ENCODE results near the gene MIA.
"Not testable (repeated sequence)": the region's sequence is repeated elsewhere in the genome, so short reads cannot be mapped to it uniquely, and the experiment has no call there.

GRCh38 chr19:40784146-40784545, 8.8 kb downstream of the MIA start:
- TF ChIP-seq CTCF (IDR thresholded peaks at IDR 0.05; ENCODE audit: control extremely low read depth in 1 of 3, insufficient read depth in 1 of 3, low read depth in 1 of 3, low read length in 3 of 3); FOSL1 (IDR thresholded peaks at IDR 0.05; ENCODE audit: insufficient read depth, low read depth, low read length); GTF2F1 (IDR thresholded peaks at IDR 0.05; ENCODE audit: borderline replicate concordance, low read depth, low read length); JUND (IDR thresholded peaks at IDR 0.05; ENCODE audit: low read length); MAFK (IDR thresholded peaks at IDR 0.05; ENCODE audit: low read depth, low read length): not testable (repeated sequence)

Measured in H1 (cell line).